DND-41 (cell line): ENCODE measurements around the gene CD96.

Experiments
- EZH2 ChIP-seq: IDR thresholded peaks from 3 replicates; pipeline ENCODE4 v1.6.1; 2012; ENCODE audit warnings: borderline replicate concordance, low read depth, mild to moderate bottlenecking, moderate library complexity, low read length, inconsistent platforms; ENCODE audit not compliant: severe bottlenecking
- TF ChIP-seq, protein P1 (sequence below): IDR thresholded peaks from 2 replicates; pipeline ENCODE4 v1.5.1; 2012; ENCODE audit warnings: borderline replicate concordance, low read length, moderate library complexity, mild to moderate bottlenecking; ENCODE audit not compliant: poor library complexity, severe bottlenecking; ENCODE audit errors: extremely low read depth

- TF ChIP-seq, protein P1, sequence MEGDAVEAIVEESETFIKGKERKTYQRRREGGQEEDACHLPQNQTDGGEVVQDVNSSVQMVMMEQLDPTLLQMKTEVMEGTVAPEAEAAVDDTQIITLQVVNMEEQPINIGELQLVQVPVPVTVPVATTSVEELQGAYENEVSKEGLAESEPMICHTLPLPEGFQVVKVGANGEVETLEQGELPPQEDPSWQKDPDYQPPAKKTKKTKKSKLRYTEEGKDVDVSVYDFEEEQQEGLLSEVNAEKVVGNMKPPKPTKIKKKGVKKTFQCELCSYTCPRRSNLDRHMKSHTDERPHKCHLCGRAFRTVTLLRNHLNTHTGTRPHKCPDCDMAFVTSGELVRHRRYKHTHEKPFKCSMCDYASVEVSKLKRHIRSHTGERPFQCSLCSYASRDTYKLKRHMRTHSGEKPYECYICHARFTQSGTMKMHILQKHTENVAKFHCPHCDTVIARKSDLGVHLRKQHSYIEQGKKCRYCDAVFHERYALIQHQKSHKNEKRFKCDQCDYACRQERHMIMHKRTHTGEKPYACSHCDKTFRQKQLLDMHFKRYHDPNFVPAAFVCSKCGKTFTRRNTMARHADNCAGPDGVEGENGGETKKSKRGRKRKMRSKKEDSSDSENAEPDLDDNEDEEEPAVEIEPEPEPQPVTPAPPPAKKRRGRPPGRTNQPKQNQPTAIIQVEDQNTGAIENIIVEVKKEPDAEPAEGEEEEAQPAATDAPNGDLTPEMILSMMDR: no peak
- TF ChIP-seq EZH2: no peak
These were observed 51.7 kb downstream of the CD96 start for GRCh38 chr3:111593666-111594065.
